Nephron progenitor cell (in vitro differentiated cells): ENCODE measurements around the gene ELF1.

ENCODE experiments used
- DNase-seq: peaks from one replicate; pipeline ENCODE4 v3.0.0; 2021
- H3K27ac Mint-ChIP-seq: 2 replicates; pipeline ENCODE4 v1.8.0; 2021; ENCODE audit warnings: mild to moderate bottlenecking, moderate library complexity, mixed read lengths
- H3K27me3 Mint-ChIP-seq: 2 replicates; pipeline ENCODE4 v1.8.0; 2021; ENCODE audit warnings: mild to moderate bottlenecking, low read depth, mixed read lengths; ENCODE audit not compliant: poor library complexity
- H3K36me3 Mint-ChIP-seq: 2 replicates; pipeline ENCODE4 v1.8.0; 2021; ENCODE audit warnings: low read depth, mixed read lengths
- H3K4me1 Mint-ChIP-seq: 2 replicates; pipeline ENCODE4 v1.8.0; 2021; ENCODE audit warnings: mixed read lengths
- H3K4me3 Mint-ChIP-seq: 2 replicates; pipeline ENCODE4 v1.8.0; 2021; ENCODE audit warnings: mild to moderate bottlenecking, moderate library complexity, mixed read lengths
- H3K9me3 Mint-ChIP-seq: 2 replicates; pipeline ENCODE4 v1.8.0; 2021; ENCODE audit warnings: mild to moderate bottlenecking, moderate library complexity, mixed read lengths
- CTCF ChIP-seq: fragments of 200-600 bp; sonication (generic); IDR thresholded peaks from 2 replicates; pipeline ENCODE4 v1.5.0; 2021; ENCODE audit warnings: antibody characterized with exemption

The ELF1 gene

DNA sequence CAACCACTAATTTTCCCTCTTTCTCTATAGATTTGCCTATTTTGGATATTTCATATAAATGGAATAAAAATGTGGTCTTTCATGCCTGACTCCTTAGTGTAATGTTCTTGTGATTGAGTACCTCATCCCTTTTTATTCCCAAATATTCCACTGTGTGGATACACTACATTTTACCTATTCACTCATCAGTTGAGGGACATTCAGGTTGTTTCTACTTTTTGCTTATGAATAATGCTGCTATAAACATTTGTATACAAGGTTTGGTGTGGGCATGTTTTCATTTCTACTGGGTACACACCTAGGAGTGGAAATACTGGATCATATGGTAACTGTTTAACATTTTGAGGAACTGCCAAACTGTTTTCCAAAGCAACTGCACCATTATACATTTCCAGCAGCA lies 37.1 kb upstream of the ELF1 start:
- TF ChIP-seq CTCF = no peak
- H3K9me3 Mint-ChIP-seq = peaks cover 3% of the 10 kb centered on the region
- no peak overlapping the region for H3K4me3 Mint-ChIP-seq
- peaks cover 6% of the 10 kb centered on the region for H3K27me3 Mint-ChIP-seq
- H3K27ac Mint-ChIP-seq = no peak overlapping the region
- no peak for DNase-seq
- peaks cover 5% of the 10 kb centered on the region for H3K36me3 Mint-ChIP-seq
- H3K4me1 Mint-ChIP-seq = peaks cover 47% of the 10 kb centered on the region

GRCh38 chr13:41054919-41055619 lies 36.0 kb upstream of the ELF1 start:
- Mint-ChIP-seq H3K36me3 (peaks cover 17% of the 10 kb centered on the region), H3K27me3 (no peaks in the 10 kb centered on the region), H3K4me1 (peaks cover 47% of the 10 kb centered on the region), H3K4me3 (no peak overlapping the region), H3K27ac (peak overlapping the region; percentile 46), H3K9me3 (peaks cover 11% of the 10 kb centered on the region)
- DNase-seq = no peak
- no peak for TF ChIP-seq CTCF

DNA sequence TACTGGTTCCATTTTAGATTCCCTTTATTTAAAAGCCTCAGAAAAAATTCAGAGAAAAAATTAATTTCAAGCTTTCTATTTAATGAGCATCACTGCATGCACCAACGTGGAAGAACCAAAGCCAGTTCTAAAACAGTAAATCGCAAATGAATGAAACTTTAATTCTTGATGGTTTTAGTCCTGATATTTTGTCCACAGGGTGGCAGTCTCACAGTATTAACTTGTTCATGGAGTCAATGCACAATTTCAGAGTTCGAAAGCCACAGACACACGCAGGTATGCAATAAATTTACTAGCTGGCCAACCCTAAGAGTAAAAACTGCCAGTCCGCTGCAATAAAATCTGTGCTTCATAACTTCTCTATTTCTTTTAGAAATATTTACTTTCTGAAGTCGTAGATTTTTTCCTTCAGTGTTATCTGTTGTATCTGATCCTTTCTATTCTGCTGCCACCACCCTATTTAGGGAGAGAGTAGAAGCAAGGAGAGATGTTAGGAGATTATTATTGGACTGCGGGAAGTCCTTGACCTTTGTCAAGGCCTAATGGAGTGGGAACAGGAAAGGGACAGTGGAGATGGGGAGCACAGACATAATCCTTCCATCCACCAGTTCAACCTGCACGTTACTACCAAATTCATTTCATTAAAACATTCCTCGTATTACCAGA lies 35.2 kb upstream of the ELF1 start:
- peak; percentile 48 for TF ChIP-seq CTCF
- no peaks in the 10 kb centered on the region for H3K27me3 Mint-ChIP-seq
- H3K27ac Mint-ChIP-seq = peak overlapping the region; percentile 46
- DNase-seq = peak; percentile 12
- peaks cover 41% of the 10 kb centered on the region for H3K4me1 Mint-ChIP-seq
- H3K4me3 Mint-ChIP-seq = no peak overlapping the region
- H3K9me3 Mint-ChIP-seq = peaks cover 18% of the 10 kb centered on the region
- H3K36me3 Mint-ChIP-seq = peaks cover 24% of the 10 kb centered on the region

DNA sequence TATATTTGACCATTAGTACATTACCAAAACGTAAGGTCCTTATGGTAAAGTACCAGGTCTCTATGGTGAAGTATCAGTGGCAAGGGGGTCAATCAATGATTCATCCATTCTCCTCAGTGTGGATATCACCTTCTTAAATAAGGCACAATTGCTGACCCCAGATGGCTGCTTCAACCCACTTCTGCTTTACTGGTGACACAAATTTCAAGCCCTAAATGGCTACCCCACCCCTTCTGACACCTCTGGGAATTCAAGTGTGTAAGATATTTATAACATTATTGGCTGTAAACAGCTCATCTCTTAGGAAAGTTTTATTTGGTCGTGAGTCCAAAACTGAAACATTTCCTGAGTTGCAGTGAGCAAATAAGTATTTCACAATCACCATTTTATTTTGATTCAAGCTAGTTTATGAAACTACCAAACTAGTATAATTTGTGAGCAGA lies 34.3 kb upstream of the ELF1 start:
- DNase-seq = no peak
- H3K36me3 Mint-ChIP-seq = peaks cover 33% of the 10 kb centered on the region
- no peaks in the 10 kb centered on the region for H3K27me3 Mint-ChIP-seq
- no peak overlapping the region for H3K4me3 Mint-ChIP-seq
- peaks cover 28% of the 10 kb centered on the region for H3K9me3 Mint-ChIP-seq
- TF ChIP-seq CTCF = no peak
- peaks cover 32% of the 10 kb centered on the region for H3K4me1 Mint-ChIP-seq
- no peak overlapping the region for H3K27ac Mint-ChIP-seq

GRCh38 chr13:41052441-41052840 lies 33.3 kb upstream of the ELF1 start:
- Mint-ChIP-seq H3K4me3 (no peak overlapping the region), H3K27ac (no peak overlapping the region), H3K4me1 (peaks cover 24% of the 10 kb centered on the region), H3K36me3 (peaks cover 43% of the 10 kb centered on the region), H3K9me3 (peaks cover 37% of the 10 kb centered on the region), H3K27me3 (no peaks in the 10 kb centered on the region)
- no peak for DNase-seq
- TF ChIP-seq CTCF = no peak
